ENCODE measurements around the gene STK32C.
A peak's percentile ranks its signal among the peaks of the same experiment; 100 is the strongest.

STK32C gene

DNA sequence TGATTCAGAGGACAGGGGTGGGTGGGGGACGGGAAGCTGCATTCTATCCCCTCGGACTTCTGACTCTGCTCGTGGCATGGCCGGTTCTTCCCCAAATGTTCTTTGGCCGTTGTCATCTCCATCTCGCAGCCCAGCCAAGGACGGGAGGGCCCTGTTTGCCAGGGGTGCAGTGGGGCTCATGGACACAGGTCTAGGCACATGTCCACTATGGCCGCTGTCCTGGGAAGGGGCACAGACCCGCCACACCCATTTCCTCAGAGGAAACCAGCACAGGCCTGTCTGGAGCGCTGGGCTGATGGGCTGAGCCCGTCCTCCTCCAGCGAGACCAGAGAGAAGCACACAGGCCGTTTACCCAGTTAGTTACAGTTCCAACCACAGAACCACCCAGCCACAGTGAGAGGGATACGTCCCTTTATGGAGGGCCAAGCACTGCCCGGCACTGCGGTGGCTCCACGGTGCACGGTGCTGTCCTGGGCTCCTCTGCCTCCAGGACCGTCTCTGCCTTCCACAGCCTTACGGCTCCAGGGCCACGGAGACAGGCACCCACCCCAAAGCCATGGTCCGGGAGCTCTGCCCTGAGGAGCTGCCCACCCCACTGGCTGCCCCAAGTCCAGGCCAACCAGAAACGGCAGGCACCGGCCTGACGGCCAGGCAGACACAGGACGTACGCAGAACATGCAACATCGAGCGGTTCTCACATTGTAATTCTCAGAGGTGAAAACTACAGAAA lies 100.8 kb downstream of the STK32C start:
- DNase-seq = no peak

DNA sequence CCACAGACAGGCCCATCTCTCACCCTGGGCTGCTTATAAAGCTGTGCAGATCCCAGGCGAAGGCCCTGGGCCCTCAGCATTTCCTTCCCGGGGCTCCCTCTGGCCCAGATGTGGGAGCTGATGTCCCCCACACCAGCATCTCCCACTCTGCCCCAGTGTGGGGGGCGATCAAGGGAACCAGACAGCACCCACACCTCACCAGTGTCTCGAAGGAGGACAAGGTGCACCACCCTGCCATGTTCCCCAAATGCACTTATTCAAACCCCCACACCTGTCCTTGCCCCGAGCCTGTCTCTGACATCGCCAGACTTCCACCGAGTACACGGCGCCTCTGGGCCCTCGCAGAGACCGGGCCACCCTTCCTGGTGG lies 101.4 kb downstream of the STK32C start:
- DNase-seq = no peak

DNA sequence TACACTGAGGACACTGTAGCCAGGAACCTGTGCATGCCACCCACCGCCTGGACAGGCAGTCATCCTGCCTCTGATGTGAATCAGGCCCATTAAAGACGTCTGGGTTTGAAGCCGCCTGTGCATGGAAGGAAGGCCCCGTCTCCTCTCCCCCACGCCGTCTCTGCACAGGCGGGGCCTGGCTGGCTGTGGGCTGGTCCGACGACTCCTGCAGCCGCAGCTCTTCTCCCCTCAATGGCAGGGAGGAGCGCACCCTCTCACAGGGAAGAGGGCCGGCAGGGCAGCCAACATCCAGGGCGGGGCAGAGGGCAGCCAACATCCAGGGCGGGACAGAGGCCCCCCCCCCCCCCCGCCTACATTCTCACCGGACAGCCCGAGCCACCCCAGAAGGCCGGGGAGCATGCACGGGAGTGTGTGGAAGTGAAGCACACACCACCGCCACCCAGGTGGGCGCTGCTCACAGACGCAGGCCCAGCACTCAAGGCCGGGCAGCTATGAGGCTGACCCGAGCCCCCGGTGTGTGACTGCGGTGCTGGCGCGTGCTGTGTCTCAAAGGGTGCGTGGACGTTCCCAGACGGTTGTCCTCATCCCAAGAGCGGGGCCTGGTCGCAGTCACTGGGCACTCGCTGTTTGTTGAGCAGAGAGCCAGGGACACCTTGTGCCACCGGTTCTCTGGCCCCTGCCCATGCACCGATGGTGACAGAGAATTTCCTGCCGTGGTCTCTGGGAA lies 101.9 kb downstream of the STK32C start:
- DNase-seq = no peak

DNA sequence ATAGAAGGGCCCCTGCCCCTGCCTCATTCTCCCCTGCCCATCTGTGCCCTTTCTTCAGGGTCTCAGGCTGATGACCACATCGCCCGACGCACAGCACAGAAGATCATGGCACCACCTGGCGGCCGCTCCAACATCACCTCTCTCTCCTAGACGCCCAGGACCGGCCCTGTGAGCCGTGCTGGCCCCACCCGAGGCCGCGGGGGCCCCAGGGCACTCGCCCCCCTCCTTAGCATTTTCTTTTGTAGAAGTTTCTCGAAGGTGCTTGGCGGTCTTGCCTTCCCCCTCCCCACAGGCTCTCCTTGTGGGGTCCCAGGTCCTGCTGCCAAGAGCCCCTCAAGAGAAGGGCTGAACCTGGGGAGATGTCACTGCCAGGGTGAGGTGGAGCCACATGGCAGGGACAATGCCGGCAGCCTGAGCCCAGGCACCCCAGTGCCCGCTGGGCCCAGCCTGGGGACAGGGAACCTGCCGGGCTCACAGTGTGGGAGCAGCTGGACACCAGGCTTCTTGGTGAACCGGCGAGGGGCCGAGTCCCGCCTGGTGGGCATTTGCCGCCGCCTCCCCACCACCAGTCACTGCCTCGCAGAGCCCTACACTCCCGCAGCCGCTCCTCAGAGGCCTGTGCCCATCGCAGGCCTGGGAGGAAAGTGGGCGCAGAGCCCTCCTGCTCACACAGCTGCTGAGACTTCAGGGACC lies 102.8 kb downstream of the STK32C start:
- peak; percentile 34 for DNase-seq

DNA sequence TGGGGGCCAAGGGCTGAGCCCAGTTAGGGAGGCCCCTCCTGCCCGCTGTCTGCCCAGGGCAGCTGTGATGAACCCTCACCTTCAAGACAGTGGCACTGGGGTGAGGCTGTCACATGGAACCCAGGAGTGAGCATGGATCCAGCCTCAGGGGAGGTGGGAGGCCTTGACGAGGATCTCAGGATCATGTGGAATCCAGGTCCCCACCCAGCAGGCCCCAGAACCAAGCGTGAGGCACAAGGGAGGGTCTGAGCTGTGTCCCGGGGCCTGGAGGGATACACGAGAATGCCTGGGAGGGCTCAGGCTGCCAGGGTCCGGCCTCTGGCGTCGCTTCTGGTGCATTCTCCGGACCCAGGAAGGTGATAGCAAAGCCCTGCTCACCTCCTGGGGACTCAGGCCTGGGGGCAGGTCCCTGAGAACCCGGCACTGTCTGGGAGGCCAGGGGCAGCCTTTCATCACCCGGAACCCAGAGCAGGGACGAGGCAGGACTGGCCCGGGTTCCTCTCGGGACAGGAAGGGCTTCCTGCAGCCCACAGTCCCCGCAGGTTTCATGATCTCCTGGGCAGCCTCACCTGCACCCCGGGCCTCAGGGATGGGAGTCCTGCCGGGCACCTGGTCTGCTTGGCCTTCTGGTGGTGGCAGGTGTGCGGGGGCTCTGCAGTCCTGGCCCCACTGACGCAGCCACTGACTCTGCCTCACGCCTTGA lies 103.5 kb downstream of the STK32C start:
- DNase-seq = no peak

DNA sequence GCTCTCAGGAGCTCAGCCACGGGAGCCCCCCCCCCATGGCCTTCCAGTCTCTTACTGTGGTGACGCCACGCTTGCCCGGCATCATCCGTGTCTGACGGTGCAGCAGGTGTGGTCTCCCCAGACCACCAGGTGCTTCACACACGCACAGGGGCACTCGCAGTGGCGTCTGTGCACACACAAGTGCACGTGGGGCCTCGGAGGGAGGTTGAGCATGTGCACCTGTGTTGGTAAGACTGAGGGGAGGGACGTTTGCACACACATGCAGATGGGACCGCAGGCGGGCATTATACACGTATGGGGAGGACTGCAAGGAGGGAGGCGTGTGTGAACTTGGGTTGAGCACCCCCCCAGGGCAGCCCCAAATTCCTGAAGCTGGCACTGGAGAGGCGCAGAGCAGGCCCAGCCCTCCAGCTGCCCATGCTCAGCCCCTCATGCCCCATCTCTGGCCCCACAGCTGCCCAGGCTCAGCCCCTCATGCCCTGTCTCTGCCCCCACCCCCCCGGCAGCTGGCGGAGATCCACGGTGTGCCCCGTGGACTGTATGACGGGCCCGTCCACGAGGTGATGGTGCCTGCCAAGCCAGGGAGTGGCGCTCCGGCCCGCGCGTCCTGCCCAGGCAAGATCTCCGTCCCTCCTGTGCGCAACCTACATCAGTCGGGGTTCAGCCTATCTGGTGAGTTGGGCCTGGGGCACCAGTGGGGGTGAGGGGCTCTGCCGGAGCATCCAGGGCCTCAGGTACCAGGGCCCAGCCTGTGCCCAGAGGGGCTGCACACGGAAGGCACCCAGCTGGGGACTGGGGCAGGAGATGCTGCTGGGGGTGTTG lies 104.3 kb downstream of the STK32C start:
- no peak for DNase-seq

DNA sequence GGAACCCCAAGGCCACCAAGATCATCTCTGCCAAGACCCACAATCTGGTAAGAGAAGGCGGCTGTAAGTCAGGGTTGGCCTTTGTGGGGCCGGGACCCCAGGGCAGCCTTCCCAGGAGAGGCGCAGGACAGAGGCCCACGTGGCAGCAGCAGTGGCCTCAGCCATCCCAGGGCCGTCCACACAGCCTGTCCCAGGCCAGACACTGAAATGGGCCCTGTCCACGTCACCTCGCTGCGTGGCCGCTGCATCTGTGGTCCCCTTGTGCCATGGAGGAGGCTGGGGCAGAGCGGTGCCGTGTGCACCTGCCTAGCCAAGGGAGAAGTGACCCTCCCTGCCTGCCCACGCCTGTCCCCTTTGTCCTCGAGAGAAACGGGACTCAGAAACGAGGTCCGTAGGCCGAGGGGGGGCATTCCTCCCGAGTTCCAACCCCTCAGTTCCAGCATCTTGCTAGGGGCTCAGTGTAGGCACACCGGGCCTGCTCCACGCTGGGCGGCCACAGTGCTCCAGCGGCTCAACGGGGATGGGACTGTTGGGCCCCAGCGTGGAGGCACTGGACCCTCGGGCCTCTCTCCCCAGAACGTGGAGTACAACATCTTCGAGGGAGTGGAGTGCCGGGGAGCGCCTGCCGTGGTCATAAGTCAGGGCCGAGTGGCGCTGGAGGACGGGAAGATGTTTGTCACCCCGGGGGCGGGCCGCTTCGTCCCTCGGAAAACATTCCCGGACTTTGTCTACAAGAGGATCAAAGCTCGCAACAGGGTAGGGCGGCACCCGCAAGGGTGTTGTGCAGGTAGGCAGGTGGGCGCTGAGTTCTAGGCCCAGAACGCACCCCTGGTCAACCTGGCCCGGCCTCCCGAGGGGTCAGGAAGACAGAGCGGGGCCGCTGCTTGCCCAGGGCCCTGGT lies 105.4 kb downstream of the STK32C start:
- DNase-seq = no peak

DNA sequence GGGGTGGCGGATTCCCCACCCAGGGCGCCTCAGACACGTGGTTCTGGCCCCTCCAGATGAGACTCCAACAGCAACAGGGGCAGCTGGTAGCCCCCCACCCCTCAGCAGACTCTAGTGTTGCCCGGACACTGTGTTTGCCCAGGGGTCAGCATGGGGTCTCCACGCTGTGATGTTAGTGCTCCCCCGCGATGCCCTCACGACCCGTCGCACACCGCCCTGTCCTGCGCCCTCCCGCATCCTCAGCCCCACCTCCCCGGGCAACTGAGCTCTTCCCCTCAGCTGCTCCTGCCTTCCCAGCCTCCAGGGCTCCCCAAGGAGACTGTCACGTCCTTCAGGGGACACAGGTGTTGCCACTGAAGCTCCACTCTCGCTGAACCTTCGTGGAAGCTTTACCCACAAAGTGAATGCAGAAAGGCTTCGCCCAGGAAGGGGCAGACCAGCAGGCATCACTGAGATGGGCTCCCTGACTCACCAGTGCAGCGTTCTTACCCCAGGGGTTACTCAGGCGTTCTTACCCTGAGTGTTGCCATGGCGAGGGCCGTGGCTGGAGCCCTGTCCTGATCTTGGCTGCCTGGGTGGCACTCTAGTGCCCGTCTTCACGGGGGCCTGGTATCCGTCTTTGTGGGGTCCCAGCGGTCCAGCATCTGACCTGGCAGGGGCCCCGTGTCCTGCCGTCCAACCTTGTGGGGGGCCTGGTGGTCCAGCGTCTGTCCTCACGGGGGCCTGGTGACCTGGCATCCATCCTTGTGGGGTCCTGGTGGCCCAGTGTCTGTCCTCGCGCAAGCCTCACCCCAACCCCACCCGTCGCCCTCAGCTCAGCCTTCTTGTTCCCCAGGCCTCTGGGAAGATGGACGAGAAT lies 106.4 kb downstream of the STK32C start:
- DNase-seq = no peak

DNA sequence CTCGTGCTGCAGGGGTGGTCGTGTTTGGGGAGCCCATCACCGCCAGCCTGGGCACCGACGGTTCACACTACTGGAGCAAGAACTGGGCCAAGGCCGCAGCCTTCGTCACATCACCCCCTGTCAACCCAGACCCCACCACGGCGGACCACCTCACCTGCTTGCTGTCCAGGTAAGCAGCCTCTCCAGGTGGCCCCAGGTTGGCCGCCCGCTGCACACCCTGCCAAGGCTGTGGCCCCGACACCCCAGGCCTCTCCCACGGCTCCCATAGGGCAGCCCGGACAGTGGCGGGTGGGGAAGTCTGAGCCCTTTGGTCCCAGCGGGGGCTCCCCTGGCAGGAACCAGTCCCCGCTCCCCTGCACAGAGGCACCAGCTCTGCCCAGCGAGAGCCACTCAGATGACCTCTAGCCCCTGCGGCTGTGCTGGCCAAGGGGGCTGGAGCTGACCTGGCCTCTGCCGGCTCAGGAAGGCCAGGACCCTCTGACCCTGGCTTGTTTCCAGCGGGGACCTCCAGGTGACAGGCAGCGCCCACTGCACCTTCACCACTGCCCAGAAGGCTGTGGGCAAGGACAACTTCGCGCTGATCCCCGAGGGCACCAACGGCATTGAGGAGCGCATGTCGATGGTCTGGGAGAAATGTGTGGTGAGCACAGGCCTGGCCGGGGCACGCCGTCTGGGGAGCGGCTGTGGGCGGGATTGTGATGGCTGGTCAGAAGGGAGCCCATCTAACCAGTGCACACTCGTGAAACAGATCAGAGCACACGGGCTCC lies 107.2 kb downstream of the STK32C start:
- no peak for DNase-seq

DNA sequence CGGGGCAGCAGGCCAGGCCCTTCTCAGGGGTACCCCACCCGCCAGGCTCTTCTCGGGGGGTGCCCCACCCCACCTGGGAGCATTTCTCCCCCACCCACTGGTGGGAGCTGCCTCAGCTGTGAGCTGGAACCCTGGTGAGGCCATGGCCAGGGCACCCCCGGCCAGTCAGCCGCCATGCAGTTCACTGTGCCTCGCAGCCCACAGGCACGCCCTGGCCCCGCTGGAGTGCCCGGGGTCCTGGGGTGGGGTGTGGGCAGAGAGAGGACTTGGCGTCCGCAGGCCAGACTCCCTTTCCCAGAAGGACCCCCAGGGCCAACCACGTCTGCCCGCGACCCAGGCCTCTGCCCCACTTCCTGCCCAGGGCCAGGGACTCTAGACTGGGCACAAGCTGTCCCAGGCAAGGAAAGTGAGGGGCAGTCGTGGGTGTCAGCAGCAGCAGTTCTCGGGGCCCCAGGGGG lies 107.9 kb downstream of the STK32C start:
- no peak for DNase-seq

DNA sequence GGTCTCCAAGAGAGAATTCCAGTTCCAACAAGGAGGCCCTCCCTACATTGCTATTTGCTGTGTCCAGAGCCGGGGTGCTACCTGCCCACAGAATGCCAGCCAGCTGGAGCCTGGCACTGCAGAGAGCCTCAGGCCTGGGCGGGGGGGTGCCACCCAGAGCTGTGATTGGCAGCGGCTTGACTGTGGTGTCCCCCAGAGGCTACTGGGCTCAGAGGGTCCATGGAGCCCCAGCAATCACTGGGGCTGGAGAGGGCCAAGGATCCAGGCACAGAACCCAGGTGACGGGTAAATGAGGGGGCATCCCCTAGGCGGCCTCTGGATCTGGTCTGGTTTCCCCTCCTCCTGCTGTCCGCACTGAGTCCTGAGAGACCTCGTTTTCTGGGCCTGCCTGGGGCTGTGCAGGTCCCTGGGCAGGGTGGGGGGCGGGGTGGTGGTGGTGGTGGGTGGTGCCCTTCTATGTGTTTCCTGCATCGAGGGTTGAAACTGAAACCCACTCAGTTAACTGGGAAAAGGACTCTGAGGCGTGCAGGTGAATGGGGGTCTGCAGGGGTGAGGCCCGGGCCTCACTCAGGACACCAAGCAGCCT lies 108.4 kb downstream of the STK32C start:
- DNase-seq = no peak

DNA sequence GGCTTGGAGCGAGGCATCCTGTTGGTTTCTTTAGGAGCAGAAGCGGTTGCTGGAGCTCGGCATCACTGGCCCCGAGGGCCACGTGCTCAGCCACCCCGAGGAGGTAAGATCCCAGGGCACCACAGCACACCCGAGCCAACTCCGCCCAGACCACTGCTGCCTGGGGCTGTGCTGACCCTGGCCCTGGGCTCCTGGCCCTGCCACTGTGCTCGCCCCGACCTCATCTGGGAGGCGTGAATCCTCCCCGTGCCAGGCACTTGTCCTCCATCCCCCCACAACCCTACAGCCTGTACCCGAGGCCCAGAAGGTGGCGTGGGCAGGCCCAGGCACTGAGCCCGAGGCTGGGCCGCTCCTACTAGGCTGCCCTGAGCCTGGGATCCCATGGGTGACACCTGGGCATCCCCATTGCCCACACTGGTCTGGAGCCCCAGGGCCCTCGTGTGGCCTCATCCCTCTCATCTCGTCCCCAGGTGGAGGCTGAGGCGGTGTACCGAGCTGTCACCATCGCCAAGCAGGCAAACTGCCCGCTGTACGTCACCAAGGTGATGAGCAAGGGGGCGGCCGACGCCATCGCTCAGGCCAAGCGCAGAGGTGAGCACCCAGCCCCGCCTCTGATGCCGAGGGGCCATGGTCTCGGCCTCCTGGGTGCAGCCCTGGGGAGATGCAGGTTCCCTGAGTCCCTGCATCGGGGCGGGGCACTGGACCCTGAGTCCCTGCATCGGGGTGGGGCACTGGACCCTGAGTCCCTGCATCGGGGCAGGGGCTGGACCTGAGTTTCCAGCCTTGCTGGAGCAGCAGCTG lies 109.2 kb downstream of the STK32C start:
- no peak for DNase-seq

DNA sequence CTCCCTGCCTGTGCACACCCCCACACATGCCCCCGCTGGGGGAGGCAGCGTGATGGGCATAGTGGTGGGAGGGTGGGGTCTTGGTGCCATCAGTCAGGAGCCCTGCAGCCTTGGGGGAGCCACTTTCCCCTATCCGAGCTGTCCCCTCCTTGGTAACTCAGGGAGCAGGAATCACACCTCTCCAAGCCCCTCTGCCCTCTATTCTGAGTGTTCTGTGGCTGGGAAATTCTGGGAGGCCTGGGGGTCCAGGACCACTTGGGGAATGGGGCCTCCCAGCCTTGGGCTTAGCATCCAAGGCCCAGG lies 109.7 kb downstream of the STK32C start:
- no peak for DNase-seq

DNA sequence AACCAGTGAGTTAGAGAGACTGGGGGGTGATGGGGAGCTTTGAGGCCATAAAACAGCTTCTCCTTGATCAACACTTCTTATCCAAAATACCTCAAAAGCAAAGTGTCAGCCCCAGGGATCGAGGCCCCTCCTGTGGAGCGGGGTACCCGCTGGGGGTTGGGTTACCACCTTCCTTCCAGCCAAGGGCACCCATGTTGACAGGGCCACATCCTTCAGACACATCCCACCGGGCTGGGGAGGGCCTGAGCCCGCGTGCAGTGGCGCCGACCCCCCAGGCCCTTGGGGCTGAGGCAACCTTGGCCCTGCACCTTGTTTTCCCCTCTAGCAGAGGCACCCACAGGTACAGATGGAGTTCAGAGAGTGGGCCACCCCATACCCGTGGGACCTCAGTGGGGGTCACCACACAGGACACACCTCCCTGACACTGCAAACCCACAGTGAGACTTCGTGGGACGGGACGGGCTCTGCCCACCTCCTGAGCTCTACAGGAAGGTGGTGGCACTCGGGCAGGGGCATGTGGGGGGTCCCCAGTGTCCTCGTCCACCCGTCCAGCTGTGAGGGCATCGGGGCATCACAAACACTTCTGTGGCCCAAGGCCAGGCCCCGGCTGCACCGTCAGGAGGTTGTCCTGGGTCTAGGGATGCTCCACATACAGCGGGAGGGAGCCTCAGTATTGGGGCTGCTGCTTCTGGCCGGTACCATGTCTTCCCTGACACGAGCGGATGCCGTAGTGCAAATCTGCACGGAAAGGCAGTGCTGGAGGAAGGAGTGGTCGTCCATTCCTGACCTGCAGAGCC lies 110.3 kb downstream of the STK32C start:
- DNase-seq = no peak

DNA sequence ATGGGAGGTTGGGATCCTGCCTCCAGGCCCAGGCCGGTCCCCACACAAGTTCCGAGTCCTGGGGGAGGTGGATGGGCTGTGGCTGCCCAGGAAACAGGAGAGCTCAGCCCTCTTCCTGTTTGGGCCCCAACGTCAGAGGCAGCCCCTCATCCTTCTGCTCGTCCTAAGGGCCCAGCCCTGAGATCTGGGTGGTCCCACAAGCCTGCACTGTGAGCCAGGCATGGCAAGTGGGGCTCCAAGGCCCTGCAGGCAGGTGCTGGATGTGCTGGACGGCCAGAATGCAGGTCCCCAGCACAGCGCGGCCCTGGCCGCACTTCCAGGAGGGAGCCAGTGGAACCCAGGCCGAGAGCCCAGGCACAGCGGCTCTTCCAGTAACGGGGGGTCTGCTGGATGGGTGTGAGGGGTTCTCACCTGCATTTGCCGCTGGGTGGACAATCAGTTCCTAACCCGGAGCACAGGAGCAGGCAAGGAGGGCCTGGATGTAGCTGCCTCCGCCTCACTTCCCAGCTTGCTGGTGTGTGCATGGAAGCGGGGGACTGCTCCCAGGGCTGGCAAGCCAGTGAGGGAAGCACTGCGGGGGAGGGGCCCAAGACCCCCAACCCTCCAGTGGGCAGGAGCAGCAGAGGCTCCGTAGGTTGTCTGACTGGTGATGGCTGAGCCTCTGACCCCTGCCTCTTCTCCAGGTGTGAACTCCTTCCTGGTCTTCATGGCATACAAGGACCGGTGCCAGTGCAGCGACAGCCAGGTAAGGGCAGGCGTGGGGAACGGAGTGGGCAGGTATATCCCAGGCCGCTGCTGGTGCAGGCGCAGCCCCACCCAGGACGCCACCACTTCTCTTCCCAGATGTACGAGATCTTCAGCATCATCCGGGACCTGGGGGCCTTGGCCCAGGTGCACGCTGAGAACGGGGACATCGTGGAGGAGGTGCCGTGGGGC lies 111.3 kb downstream of the STK32C start:
- DNase-seq = no peak

DNA sequence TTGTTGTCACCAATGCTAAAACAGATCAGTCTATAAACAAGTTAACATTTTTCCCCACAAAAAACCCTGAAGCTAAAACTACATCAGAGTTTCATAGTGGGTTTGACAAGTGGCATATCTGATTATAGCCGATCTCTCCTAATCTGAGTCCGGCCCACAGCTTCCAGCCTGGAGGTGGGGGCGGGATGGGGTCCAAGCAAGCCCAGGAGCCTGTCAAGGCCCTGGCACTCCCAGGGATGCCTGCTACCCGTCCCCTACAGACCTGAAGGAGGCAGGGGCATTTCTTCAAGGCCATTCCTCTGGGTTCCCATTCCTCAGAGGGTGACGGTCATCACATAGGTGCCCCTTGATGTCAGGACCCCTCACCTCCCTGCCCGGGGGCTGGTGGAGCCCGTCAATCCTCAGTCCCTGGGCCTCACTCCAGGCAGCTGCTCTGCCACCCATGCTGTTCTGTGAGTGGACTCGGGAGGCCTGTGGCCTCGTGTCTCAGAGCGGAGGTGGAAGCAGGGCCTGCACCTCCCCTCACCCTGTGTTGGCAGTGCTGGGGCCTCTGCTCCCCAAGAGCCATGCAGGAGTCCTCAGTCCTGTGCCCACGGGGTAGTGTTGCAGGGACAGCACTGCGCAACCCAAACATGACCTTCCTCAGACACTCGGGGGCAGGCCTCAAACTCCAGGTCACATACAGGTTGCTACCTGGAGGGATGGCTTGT lies 112.2 kb downstream of the STK32C start:
- no peak for DNase-seq
